HCT116 (cell line): ENCODE data around the gene SEM1. TPM values are rescaled to one million over a fixed set of nuclear protein-coding genes. Genes with fewer than 3 reads are reported as not detected.

Experiments used
- ATAC-seq: fragments of 200-7000 bp; cut with Tn5 transposase; 2 replicates; pipeline ENCODE4 v1.9.1; 2020; ENCODE audit warnings: mild to moderate bottlenecking, moderate library complexity
- BruUV-seq: library from RNA; stranded (reverse); fragments of 400-500 nt; replicated peaks from 2 replicates; lab custom pipeline; 2021; lab: Mats Ljungman, UMichigan
- CTCF ChIA-PET: fragments of 300-600 bp; sonication (Branson Sonifier 250); formaldehyde crosslinking; loops from one replicate; lab custom pipeline; 2021; ENCODE audit warnings: antibody characterized with exemption; lab: Charles Lee
- POLR2A ChIA-PET: fragments of 300-600, 350-600 bp; sonication (Branson Sonifier 250); formaldehyde crosslinking; loops from one replicate; lab custom pipeline; 2021; ENCODE audit warnings: antibody characterized with exemption; lab: Charles Lee
- RAD21 ChIA-PET, 2 experiments: fragments of 300-600 bp; sonication (Branson Sonifier 250); formaldehyde crosslinking; loops; one replicate each; lab custom pipeline; 2023; ENCODE audit warnings: low total read pairs in 2 of 2; ENCODE audit not compliant: uncharacterized antibody in 2 of 2, unreplicated experiment in 2 of 2, low non-redundant PET in 1 of 2; lab: Charles Lee
- DNase-seq: peaks from one replicate; pipeline ENCODE4 v3.0.0-alpha.2; 2010; ENCODE audit warnings: low read depth, low spot score
- H2AFZ ChIP-seq: fragments of 200-600 bp; shearing (Covaris generic), sonication (generic); 2 replicates; pipeline ENCODE4 v1.6.1; 2017; ENCODE audit warnings: low read depth, mixed run types, mixed read lengths, antibody characterized with exemption, low read length; ENCODE audit not compliant: poor library complexity, severe bottlenecking
- H3K27ac ChIP-seq: 2 replicates; pipeline ENCODE4 v1.5.1; 2012; ENCODE audit warnings: low read depth, low read length
- H3K27me3 ChIP-seq: fragments of 200-600 bp; sonication (generic); 2 replicates; pipeline ENCODE4 v1.6.1; 2016; ENCODE audit warnings: mixed run types, low read length, mixed read lengths; ENCODE audit not compliant: insufficient read depth
- H3K36me3 ChIP-seq, 2 experiments: fragments of 200-500 bp in 1 of 2; fragments of 200-600 bp in 1 of 2; sonication (Bioruptor generic) in 1 of 2; sonication (generic) in 1 of 2; 2 replicates each; pipeline versions ENCODE4 v1.5.1 to v1.6.1; 2014 to 2016; ENCODE audit warnings: low read length in 2 of 2, inconsistent platforms in 1 of 2, mixed read lengths in 1 of 2, mixed run types in 1 of 2; ENCODE audit not compliant: insufficient read depth in 2 of 2, control insufficient read depth in 1 of 2
- H3K4me1 ChIP-seq, 2 experiments: fragments of 200-600 bp in 1 of 2; sonication (generic) in 1 of 2; 2 replicates each; pipeline versions ENCODE4 v1.5.1 to v1.6.1; 2012 to 2017; ENCODE audit warnings: low read length in 2 of 2, inconsistent platforms in 1 of 2, mild to moderate bottlenecking in 1 of 2, mixed read lengths in 1 of 2, mixed run types in 1 of 2, moderate library complexity in 1 of 2; ENCODE audit not compliant: insufficient read depth in 2 of 2, control insufficient read depth in 1 of 2
- H3K4me2 ChIP-seq: fragments of 200-600 bp; sonication (generic); 2 replicates; pipeline ENCODE4 v1.6.1; 2017; ENCODE audit warnings: mixed run types, low read length, mixed read lengths
- H3K4me3 ChIP-seq, 2 experiments: fragments of 200-600 bp in 1 of 2; sonication (generic) in 1 of 2; replicated peaks in 1 of 2; 2 replicates each; pipeline ENCODE4 v1.5.1; 2011 to 2016; ENCODE audit warnings: low read length in 2 of 2, control low read depth in 1 of 2, low read depth in 1 of 2, mild to moderate bottlenecking in 1 of 2, mixed read lengths in 1 of 2, mixed run types in 1 of 2
- H3K79me2 ChIP-seq: fragments of 200-600 bp; sonication (generic); 2 replicates; pipeline ENCODE4 v1.6.1; 2017; ENCODE audit warnings: mild to moderate bottlenecking, mixed run types, low read length, moderate library complexity, mixed read lengths; ENCODE audit not compliant: insufficient read depth
- H3K9ac ChIP-seq: fragments of 200-600 bp; sonication (generic); 2 replicates; pipeline ENCODE4 v1.6.1; 2016; ENCODE audit warnings: low read length, mixed read lengths
- H3K9me2 ChIP-seq: fragments of 200-600 bp; sonication (generic), shearing (Covaris generic); 2 replicates; pipeline ENCODE4 v1.6.1; 2017; ENCODE audit warnings: mixed run types, mild to moderate bottlenecking, moderate library complexity; ENCODE audit not compliant: insufficient read depth
- H3K9me3 ChIP-seq, 2 experiments: fragments of 200-500 bp in 1 of 2; fragments of 200-600 bp in 1 of 2; sonication (Bioruptor generic) in 1 of 2; sonication (generic) in 1 of 2; 2 replicates each; pipeline ENCODE4 v1.6.1; 2014 to 2017; ENCODE audit warnings: low read length in 2 of 2, mixed read lengths in 2 of 2, inconsistent platforms in 1 of 2, low read depth in 1 of 2, mild to moderate bottlenecking in 1 of 2, mixed run types in 1 of 2, moderate library complexity in 1 of 2; ENCODE audit not compliant: control insufficient read depth in 1 of 2, insufficient read depth in 1 of 2
- H4K20me1 ChIP-seq: fragments of 200-600 bp; sonication (generic), shearing (Covaris generic); 2 replicates; pipeline ENCODE4 v1.6.1; 2017; ENCODE audit warnings: mixed run types, mild to moderate bottlenecking, moderate library complexity; ENCODE audit not compliant: insufficient read depth
- CEBPB ChIP-seq: IDR thresholded peaks from 2 replicates; pipeline ENCODE4 v1.6.1; 2012; ENCODE audit warnings: low read depth
- ELF1 ChIP-seq: IDR thresholded peaks from 2 replicates; pipeline ENCODE4 v1.6.1; 2012; ENCODE audit warnings: low read depth, borderline replicate concordance
- EZH2 ChIP-seq: fragments of 200-600 bp; sonication (generic); IDR thresholded peaks from 2 replicates; pipeline ENCODE4 v1.6.1; 2017; ENCODE audit warnings: antibody characterized with exemption, mixed run types
- EZH2phosphoT487 ChIP-seq: fragments of 200-600 bp; IDR thresholded peaks from 2 replicates; pipeline ENCODE4 v1.6.1; 2018; ENCODE audit warnings: antibody characterized with exemption, borderline replicate concordance
- FOSL1 ChIP-seq: IDR thresholded peaks from 2 replicates; pipeline ENCODE4 v1.6.1; 2012; ENCODE audit warnings: low read depth
- JUND ChIP-seq: IDR thresholded peaks from 2 replicates; pipeline ENCODE4 v1.6.1; 2012
- POLR2A ChIP-seq: IDR thresholded peaks from 2 replicates; pipeline ENCODE4 v1.7.0; 2011; ENCODE audit warnings: borderline replicate concordance; ENCODE audit not compliant: insufficient read depth, insufficient read length; ENCODE audit errors: extremely low read depth
- RAD21 ChIP-seq: IDR thresholded peaks from 2 replicates; pipeline ENCODE4 v1.6.1; 2012; ENCODE audit warnings: low read depth, mild to moderate bottlenecking
- REST ChIP-seq: IDR thresholded peaks from 2 replicates; pipeline ENCODE4 v1.6.1; 2012; ENCODE audit warnings: low read depth
- SIN3A ChIP-seq: IDR thresholded peaks from 2 replicates; pipeline ENCODE4 v1.6.1; 2012; ENCODE audit warnings: low read depth
- SP1 ChIP-seq: IDR thresholded peaks from 2 replicates; pipeline ENCODE4 v1.6.1; 2012; ENCODE audit warnings: low read depth
- SRF ChIP-seq: IDR thresholded peaks from 2 replicates; pipeline ENCODE4 v1.6.1; 2012; ENCODE audit warnings: low read depth
- TCF7L2 ChIP-seq: IDR thresholded peaks from 2 replicates; pipeline ENCODE4 v1.7.0; 2011; ENCODE audit warnings: borderline replicate concordance, inconsistent platforms; ENCODE audit not compliant: insufficient read depth, insufficient read length; ENCODE audit errors: extremely low read depth
- ZBTB33 ChIP-seq: IDR thresholded peaks from 2 replicates; pipeline ENCODE4 v1.6.1; 2011; ENCODE audit warnings: mild to moderate bottlenecking, low read length, moderate library complexity; ENCODE audit not compliant: insufficient replicate concordance; ENCODE audit errors: extremely low read depth
- ZFX ChIP-seq: fragments of 450-650 bp; IDR thresholded peaks from 2 replicates; pipeline ENCODE4 v1.6.1; 2017
- intact Hi-C: fragments of 100-400 bp; cut with micrococcal nuclease; formaldehyde crosslinking; loops from 2 replicates; pipeline ENCODE4 v1.10.0; 2022
- total RNA-seq: library from RNA; stranded (reverse); gene quantifications from one replicate; pipeline ENCODE4 v1.2.1, GENCODE V29; 2021; ENCODE audit not compliant: unreplicated experiment
- TF ChIP-seq, protein P1 (sequence below): IDR thresholded peaks from 2 replicates; pipeline ENCODE4 v1.6.1; 2012

Gene SEM1
- total RNA-seq, 1 experiment from 2014 or later, result 45.7 TPM

GRCh38 chr7:96663871-96664445 is 45.7 kb downstream of the SEM1 start (continued):
- TF ChIP-seq, protein P1, sequence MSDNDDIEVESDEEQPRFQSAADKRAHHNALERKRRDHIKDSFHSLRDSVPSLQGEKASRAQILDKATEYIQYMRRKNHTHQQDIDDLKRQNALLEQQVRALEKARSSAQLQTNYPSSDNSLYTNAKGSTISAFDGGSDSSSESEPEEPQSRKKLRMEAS, result no peak
- no peak for TF ChIP-seq EZH2phosphoT487
- TF ChIP-seq RAD21, result no peak
- no peak for TF ChIP-seq ELF1
- TF ChIP-seq ZFX, result no peak
- no peak for TF ChIP-seq POLR2A
- TF ChIP-seq EZH2, result no peak

DNA sequence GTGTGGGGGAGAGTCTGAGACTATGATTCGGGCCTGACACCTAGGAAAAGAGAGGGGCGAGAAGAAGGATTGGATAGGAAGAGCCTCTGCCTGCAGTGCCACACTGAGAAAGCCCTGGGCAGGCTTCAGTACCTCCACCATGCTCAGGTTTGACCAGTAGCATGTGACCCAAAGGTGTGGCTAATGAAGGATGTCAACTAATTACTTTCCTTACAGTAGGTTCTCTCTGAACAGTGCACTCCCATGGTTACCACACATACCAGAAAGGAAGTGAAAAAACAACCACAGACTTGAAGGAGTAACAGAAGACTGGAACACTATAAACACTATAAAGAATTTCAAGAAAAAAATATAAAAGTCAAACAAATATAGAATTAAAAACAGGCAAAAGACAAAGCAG is 46.2 kb downstream of the SEM1 start:
- Histone ChIP-seq H3K27ac (no peak overlapping the region), H3K4me3 (no peak overlapping the region), H3K9me2 (no peaks in the 10 kb centered on the region), H2AFZ (no peak overlapping the region), H3K4me2 (no peak overlapping the region), H3K9me3 (no peaks in the 10 kb centered on the region), H3K36me3 (no peaks in the 10 kb centered on the region), H3K4me1 (no peaks in the 10 kb centered on the region), H3K79me2 (no peaks in the 10 kb centered on the region; the same call in 1 of the 2 replicates), H3K9ac (no peak overlapping the region), H3K27me3 (no peaks in the 10 kb centered on the region), H4K20me1 (no peaks in the 10 kb centered on the region; the same call in 1 of the 2 replicates)
- BruUV-seq, result no TSS peak
- TF ChIP-seq POLR2A (no peak), SP1 (no peak), SRF (no peak), TCF7L2 (no peak), SIN3A (no peak), REST (no peak), CEBPB (no peak), ZBTB33 (no peak), RAD21 (no peak), FOSL1 (no peak), JUND (no peak), ZFX (no peak)
- TF ChIP-seq, protein P1, result no peak
- CTCF ChIA-PET, result no interaction called here
- intact Hi-C loops, result no loop called here
- ATAC-seq (no peak), DNase-seq (no peak)
- POLR2A ChIA-PET, result no interaction called here
- RAD21 ChIA-PET, result no interaction called here
